ENCODE data around the gene MCEMP1. TPM values are rescaled to one million over a fixed set of nuclear protein-coding genes. Genes with fewer than 3 reads are reported as not detected.

The MCEMP1 gene
- total and polyA plus RNA-seq, 2 of the 13 experiments (the other 11 are each of a cell fraction or from before 2014, with no cell fraction given): not detected

DNA sequence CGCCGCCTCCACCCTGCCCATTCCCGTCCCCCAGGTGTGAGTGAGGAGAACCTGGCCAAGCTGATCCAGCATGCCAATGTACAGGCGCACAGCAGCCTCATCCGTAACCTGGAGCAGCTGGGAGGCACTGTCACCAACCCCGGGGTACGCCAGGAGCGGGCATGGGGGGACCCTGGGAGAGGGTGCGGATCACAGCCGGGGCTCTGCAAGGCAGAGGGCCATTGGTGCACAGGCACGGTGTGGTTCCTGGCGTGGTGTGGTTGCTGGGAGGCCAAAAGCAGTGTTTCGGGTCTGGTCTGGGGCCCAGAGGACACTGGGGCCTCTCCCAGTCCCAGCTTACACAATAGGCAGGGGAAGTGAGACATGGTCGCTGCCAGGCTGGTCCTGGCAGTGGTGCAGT, 31.7 kb upstream of the MCEMP1 start:
- Histone ChIP-seq H3K4me2 (ENCODE audit: low read depth, low read length) (no peak overlapping the region), H3K4me3 (replicated peaks in 1 of 3; ENCODE audit: insufficient read depth in 1 of 3, low read depth in 2 of 3, low read length in 3 of 3) (no peak overlapping the region), H3K4me1 (ENCODE audit: insufficient read depth, low read length) (no peaks in the 10 kb centered on the region), H4K20me1 (ENCODE audit: insufficient read depth, low read length) (no peaks in the 10 kb centered on the region), H3K9me3 (ENCODE audit: low read length) (no peaks in the 10 kb centered on the region), H3K36me3 (replicated peaks in 1 of 2; ENCODE audit: control insufficient read depth in 1 of 2, insufficient read depth in 2 of 2, low read length in 2 of 2) (no peaks in the 10 kb centered on the region), H3K79me2 (ENCODE audit: insufficient read depth, low read length) (no peaks in the 10 kb centered on the region), H3K9ac (ENCODE audit: insufficient read depth, low read depth, low read length) (no peak overlapping the region), H3K27me3 (ENCODE audit: control insufficient read depth in 1 of 2, insufficient read depth in 2 of 2, low read length in 2 of 2) (no peaks in the 10 kb centered on the region), H3K27ac (ENCODE audit: extremely low read length, insufficient read depth, low read length) (no peak overlapping the region), H2AFZ (ENCODE audit: low read length) (no peak overlapping the region)
- FAIRE-seq: no peak
- no peak for ATAC-seq
- intact Hi-C loops (cut with micrococcal nuclease; ENCODE audit: unreplicated experiment): no loop called here
- in situ Hi-C loops (cut with HindIII; ENCODE audit: extremely low pct_ligation_motif_present, low pct_unique_long_range_greater_than_20kb): no loop called here
- no TSS peak for BruUV-seq (replicated peaks)
- CTCF ChIA-PET (ENCODE audit: low intra/inter-chr PET ratio, low total read pairs): no interaction called here
- POLR2A ChIA-PET: no interaction called here
- 100% methylated on average over 11 of the region's 14 CpGs for WGBS (ENCODE audit: low lambda C conversion rate)
- TF ChIP-seq RBFOX2 (IDR thresholded peaks at IDR 0.05; ENCODE audit: low read depth, low read length): peak; percentile 30; the same call in 1 of the 2 replicates
- no peak for TF ChIP-seq ZNF292 (CRISPR knock-in tag; IDR thresholded peaks at IDR 0.05; ENCODE audit: borderline replicate concordance, low read depth)
- TF ChIP-seq, protein P1, sequence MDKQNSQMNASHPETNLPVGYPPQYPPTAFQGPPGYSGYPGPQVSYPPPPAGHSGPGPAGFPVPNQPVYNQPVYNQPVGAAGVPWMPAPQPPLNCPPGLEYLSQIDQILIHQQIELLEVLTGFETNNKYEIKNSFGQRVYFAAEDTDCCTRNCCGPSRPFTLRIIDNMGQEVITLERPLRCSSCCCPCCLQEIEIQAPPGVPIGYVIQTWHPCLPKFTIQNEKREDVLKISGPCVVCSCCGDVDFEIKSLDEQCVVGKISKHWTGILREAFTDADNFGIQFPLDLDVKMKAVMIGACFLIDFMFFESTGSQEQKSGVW (CRISPR knock-in tag; IDR thresholded peaks at IDR 0.05; ENCODE audit: borderline replicate concordance): no peak
- peak; percentile 72 for TF ChIP-seq AGO2 (optimal IDR thresholded peaks at IDR 0.05; ENCODE audit: low read depth, low read length)
- TF ChIP-seq TAF15 (IDR thresholded peaks at IDR 0.05; ENCODE audit: low read depth, low read length, poor library complexity, severe bottlenecking): no peak
- TF ChIP-seq ARNT2 (CRISPR knock-in tag; IDR thresholded peaks at IDR 0.05; ENCODE audit: low read depth): no peak
- no peak for TF ChIP-seq STAG1 (CRISPR knock-in tag; IDR thresholded peaks at IDR 0.05)
- DNase-seq (ENCODE audit: low spot score): no peak

All from HepG2 (cell line).